ENCODE results near the gene BCORL1.

DNA sequence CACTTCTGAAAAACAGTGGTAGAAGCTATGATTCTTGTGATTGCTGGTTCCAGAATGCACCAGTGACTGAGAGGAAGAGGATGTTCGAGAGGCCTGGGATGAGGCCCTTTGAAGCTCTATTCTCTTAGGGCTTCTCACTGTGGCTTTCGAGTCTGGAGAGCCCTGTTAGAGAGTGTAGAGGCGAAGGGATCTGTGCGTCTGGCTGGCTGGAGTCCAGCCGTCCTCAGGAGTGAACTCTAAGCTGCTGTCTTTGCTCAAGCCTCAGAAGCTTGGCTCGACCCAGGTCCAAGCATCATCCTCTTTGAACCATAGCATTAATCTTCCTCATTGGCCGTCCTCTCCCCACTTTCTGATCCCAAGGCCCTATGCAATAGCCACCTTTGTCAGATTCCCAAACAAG, 76.2 kb downstream of the BCORL1 start:
- TF ChIP-seq, protein P1, sequence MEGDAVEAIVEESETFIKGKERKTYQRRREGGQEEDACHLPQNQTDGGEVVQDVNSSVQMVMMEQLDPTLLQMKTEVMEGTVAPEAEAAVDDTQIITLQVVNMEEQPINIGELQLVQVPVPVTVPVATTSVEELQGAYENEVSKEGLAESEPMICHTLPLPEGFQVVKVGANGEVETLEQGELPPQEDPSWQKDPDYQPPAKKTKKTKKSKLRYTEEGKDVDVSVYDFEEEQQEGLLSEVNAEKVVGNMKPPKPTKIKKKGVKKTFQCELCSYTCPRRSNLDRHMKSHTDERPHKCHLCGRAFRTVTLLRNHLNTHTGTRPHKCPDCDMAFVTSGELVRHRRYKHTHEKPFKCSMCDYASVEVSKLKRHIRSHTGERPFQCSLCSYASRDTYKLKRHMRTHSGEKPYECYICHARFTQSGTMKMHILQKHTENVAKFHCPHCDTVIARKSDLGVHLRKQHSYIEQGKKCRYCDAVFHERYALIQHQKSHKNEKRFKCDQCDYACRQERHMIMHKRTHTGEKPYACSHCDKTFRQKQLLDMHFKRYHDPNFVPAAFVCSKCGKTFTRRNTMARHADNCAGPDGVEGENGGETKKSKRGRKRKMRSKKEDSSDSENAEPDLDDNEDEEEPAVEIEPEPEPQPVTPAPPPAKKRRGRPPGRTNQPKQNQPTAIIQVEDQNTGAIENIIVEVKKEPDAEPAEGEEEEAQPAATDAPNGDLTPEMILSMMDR (IDR thresholded peaks at IDR 0.05; ENCODE audit: low read depth, low read length), result no peak
- TF ChIP-seq POLR2A (IDR thresholded peaks at IDR 0.05; ENCODE audit: extremely low read depth, insufficient read length) (no peak), MYC (IDR thresholded peaks at IDR 0.05; ENCODE audit: low read depth, low read length) (no peak)
- TF ChIP-seq, protein P2, sequence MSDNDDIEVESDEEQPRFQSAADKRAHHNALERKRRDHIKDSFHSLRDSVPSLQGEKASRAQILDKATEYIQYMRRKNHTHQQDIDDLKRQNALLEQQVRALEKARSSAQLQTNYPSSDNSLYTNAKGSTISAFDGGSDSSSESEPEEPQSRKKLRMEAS (IDR thresholded peaks at IDR 0.05; ENCODE audit: low read depth, low read length), result no peak

Measured in NB4 (cell line).